HG02943 (cell line): ENCODE measurements around the gene NLRP5.

Source experiments
- ATAC-seq: cut with Tn5 transposase; IDR thresholded peaks from one replicate; pipeline ENCODE4 v1.9.1; 2021; ENCODE audit warnings: mild to moderate bottlenecking, low read depth, moderate library complexity; ENCODE audit not compliant: unreplicated experiment

The NLRP5 gene

DNA sequence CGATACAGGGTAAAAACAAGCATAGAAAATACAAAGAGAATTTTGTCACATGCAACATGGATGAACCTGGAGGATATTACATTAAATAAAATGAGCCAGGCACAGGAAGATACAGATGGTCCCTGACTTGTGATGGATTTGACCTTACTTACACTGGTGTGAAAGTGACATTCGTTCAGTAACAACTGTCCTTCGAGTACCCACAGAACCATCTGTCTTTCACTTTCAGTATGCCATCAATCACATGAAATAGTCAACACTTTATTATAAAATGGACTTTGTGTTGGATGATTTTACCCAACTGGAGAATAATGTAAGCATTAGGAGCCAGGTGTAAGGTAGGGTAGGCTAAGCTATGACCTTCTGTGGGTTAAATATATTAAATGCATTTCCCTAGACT is 83.1 kb downstream of the NLRP5 start:
- no peak for ATAC-seq

GRCh38 chr19:56071151-56071550 is 84.6 kb downstream of the NLRP5 start:
- no peak for ATAC-seq

GRCh38 chr19:56076498-56076897 is 89.9 kb downstream of the NLRP5 start:
- no peak for ATAC-seq

- ATAC-seq: no peak
These were observed 93.0 kb downstream of the NLRP5 start for GRCh38 chr19:56079609-56080008.

DNA sequence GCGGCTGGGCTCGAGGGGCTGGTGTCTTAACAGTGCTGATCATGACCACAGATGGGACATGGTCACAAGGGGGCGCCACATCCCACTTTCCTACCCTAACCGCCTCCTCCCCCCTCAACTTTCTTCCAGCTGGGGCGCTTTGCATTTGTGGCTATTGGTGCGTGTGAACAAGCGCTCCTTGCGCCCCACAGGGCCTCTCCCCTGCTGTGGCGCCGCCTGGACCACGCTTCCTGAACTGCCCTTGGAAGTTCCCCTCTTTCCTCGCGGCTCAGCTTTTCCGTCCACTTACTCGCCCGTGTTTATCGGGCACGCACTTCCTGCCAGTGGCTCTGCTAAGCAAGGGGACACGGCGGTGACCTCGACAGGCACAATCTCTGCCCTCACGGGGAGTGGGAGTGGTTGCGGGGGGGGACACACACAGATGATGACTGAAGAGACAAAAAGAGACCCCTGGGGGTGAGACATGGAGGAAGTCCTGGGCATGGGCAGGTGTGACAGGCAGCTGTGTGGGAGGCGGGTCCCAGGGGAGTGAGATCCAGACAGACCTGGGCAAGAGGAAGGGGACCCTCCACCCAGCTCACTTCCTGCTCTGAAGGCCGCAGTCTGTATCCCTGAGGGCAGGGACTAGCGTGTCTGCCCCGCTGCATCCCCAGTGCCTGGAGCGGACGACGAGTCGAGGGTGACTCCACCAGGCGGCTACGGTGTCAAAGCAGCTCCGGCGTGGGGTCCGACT is 94.3 kb downstream of the NLRP5 start:
- ATAC-seq: peak; percentile 64

GRCh38 chr19:56083668-56084067 is 97.1 kb downstream of the NLRP5 start:
- no peak for ATAC-seq

- no peak for ATAC-seq
These were observed 98.4 kb downstream of the NLRP5 start for GRCh38 chr19:56084835-56085536.

DNA sequence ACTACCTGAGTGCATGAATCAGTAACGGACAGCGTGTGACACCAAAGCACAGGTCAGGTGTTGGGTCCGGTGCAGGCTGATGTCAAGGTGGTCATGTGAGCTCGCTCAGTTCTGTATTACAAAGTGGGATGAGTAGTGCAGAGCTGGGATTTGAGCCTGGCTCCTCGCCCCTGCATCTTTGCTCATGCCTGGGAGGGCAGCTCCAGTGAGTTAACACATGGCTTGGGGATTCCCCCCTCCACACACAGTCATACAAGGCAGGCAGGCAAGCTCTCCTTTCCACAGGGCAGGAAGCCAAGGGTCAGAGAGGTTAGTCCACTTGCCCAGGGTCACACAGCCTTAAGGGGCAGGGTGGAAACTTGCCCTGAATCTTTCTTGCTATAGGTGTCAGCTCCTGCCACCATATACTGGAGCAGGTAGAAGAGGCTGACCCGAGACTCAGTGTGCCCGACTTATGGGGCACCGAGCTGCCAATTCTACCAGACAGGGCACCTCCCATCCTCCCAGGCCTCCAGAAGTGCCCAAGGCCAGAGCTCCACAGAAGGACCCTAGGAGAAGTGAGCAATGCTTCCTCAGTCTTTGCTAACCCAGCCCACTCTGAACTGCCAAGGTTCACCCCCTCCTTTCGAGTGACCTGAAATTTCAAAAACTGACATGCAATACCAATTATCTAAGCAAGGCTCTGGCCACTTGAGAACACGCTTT is 99.1 kb downstream of the NLRP5 start:
- no peak for ATAC-seq

DNA sequence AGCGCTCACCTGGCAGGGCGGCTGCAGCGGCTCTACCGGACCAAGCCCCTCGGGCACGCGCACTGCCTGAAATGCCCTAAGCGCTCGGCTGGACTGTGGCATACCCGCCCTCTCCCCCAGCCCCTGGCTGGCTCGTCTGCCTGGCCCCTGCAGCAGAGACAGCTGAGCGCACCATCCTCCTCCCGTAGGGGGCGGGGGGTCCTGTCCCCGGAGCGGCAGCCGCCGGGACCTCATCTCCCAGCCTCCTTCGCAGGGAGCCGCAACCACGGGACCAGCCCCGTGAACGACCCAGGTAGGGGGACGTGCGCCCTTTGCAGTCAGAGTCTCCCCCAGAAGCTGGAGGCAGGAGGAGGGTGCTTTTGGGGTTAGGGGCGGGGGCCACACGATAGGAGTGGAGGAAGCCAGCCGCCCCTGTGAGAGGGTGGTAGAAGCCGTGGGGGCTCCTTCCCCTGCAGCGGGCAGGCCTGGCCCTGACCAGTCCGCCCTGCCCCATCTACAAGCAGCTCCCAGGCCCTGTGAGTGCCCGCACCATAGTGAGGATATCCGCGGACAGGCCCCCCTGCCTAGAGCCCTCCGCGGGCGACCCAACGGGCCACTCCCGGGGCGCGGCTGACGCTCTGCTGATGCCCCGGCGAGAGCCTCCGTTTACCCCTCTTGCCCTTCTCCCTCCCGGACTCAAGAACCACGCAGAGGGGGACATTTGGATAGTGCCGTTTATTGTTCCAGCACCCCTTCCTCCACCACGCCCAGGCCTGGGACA is 100.3 kb downstream of the NLRP5 start:
- ATAC-seq: no peak

GRCh38 chr19:56087647-56088496 is 101.3 kb downstream of the NLRP5 start:
- ATAC-seq: no peak

DNA sequence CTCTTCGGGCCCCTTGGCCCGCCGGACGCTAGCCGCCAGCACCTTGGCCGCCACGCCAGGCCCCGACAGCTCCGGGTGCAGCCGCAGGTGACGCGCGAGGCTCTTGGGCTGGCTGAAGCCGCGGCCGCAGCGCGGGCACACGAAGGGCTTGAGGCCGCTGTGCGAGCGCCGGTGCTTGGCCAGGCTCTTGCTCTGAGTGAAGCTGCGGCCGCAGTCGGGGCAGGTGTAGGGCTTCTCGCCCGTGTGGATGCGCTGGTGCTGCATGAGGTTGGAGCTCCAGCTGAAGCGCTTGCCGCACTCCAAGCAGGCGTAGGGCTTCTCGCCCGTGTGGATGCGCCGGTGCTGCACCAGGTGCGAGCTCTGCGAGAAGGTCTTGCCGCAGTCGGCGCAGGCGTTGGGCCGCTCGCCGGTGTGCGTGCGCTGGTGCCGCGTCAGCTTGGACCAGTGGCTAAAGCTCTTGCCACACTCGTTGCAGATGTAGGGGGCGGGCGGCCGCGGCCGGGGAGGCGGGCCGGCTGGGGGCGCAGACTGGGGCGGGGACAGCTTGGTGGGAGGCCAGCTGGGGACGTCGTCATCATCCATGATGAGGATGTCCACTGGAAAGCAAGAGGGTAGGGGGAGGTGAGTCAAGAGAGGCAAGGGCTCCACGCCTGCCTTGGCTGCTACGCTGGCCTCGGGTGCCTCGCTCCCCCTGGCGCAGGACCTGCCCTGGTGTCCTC is 102.1 kb downstream of the NLRP5 start:
- no peak for ATAC-seq

- ATAC-seq: no peak
These were observed 102.8 kb downstream of the NLRP5 start for GRCh38 chr19:56089344-56089743.

GRCh38 chr19:56091066-56091490 is 104.5 kb downstream of the NLRP5 start:
- no peak for ATAC-seq

- ATAC-seq: no peak
These were observed 105.4 kb downstream of the NLRP5 start for GRCh38 chr19:56091751-56092546.

GRCh38 chr19:56092685-56093631 is 106.4 kb downstream of the NLRP5 start:
- ATAC-seq: no peak

- no peak for ATAC-seq
These were observed 107.9 kb downstream of the NLRP5 start for GRCh38 chr19:56094449-56094848.

DNA sequence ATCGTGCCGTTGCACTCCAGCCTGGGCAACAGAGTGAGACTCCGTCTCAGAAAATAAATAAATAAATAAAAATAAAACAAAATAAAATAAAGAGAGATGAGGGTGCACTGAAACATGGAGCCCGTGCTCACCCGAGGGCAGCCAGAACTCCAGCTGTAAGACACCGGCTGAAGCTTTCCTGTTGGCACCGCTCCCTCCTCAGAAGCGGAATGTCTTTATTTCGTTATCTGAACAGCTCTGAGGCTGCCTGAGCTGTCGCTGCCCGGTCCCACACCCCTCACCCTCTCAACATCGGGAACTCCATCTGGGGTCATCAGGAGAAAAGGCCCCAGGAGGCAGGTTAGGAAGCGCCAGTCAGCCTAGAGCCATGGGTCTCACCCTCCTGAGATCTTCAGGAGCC is 110.1 kb downstream of the NLRP5 start:
- ATAC-seq: no peak
